HCT116 (cell line): ENCODE results near the gene TAS2R41. TPM values are rescaled to one million over a fixed set of nuclear protein-coding genes. Genes with fewer than 3 reads are reported as not detected.

Experiments used
- ATAC-seq: fragments of 200-7000 bp; cut with Tn5 transposase; 2 replicates; pipeline ENCODE4 v1.9.1; 2020; ENCODE audit warnings: mild to moderate bottlenecking, moderate library complexity
- BruUV-seq: library from RNA; stranded (reverse); fragments of 400-500 nt; replicated peaks from 2 replicates; lab custom pipeline; 2021; lab: Mats Ljungman, UMichigan
- CTCF ChIA-PET: fragments of 300-600 bp; sonication (Branson Sonifier 250); formaldehyde crosslinking; loops from one replicate; lab custom pipeline; 2021; ENCODE audit warnings: antibody characterized with exemption; lab: Charles Lee
- POLR2A ChIA-PET: fragments of 300-600, 350-600 bp; sonication (Branson Sonifier 250); formaldehyde crosslinking; loops from one replicate; lab custom pipeline; 2021; ENCODE audit warnings: antibody characterized with exemption; lab: Charles Lee
- RAD21 ChIA-PET, 2 experiments: fragments of 300-600 bp; sonication (Branson Sonifier 250); formaldehyde crosslinking; loops; one replicate each; lab custom pipeline; 2023; ENCODE audit warnings: low total read pairs in 2 of 2; ENCODE audit not compliant: uncharacterized antibody in 2 of 2, unreplicated experiment in 2 of 2, low non-redundant PET in 1 of 2; lab: Charles Lee
- DNase-seq: peaks from one replicate; pipeline ENCODE4 v3.0.0-alpha.2; 2010; ENCODE audit warnings: low read depth, low spot score
- H2AFZ ChIP-seq: fragments of 200-600 bp; shearing (Covaris generic), sonication (generic); 2 replicates; pipeline ENCODE4 v1.6.1; 2017; ENCODE audit warnings: low read depth, mixed run types, mixed read lengths, antibody characterized with exemption, low read length; ENCODE audit not compliant: poor library complexity, severe bottlenecking
- H3K27ac ChIP-seq: 2 replicates; pipeline ENCODE4 v1.5.1; 2012; ENCODE audit warnings: low read depth, low read length
- H3K27me3 ChIP-seq: fragments of 200-600 bp; sonication (generic); 2 replicates; pipeline ENCODE4 v1.6.1; 2016; ENCODE audit warnings: mixed run types, low read length, mixed read lengths; ENCODE audit not compliant: insufficient read depth
- H3K36me3 ChIP-seq, 2 experiments: fragments of 200-500 bp in 1 of 2; fragments of 200-600 bp in 1 of 2; sonication (Bioruptor generic) in 1 of 2; sonication (generic) in 1 of 2; 2 replicates each; pipeline versions ENCODE4 v1.5.1 to v1.6.1; 2014 to 2016; ENCODE audit warnings: low read length in 2 of 2, inconsistent platforms in 1 of 2, mixed read lengths in 1 of 2, mixed run types in 1 of 2; ENCODE audit not compliant: insufficient read depth in 2 of 2, control insufficient read depth in 1 of 2
- H3K4me1 ChIP-seq, 2 experiments: fragments of 200-600 bp in 1 of 2; sonication (generic) in 1 of 2; 2 replicates each; pipeline versions ENCODE4 v1.5.1 to v1.6.1; 2012 to 2017; ENCODE audit warnings: low read length in 2 of 2, inconsistent platforms in 1 of 2, mild to moderate bottlenecking in 1 of 2, mixed read lengths in 1 of 2, mixed run types in 1 of 2, moderate library complexity in 1 of 2; ENCODE audit not compliant: insufficient read depth in 2 of 2, control insufficient read depth in 1 of 2
- H3K4me2 ChIP-seq: fragments of 200-600 bp; sonication (generic); 2 replicates; pipeline ENCODE4 v1.6.1; 2017; ENCODE audit warnings: mixed run types, low read length, mixed read lengths
- H3K4me3 ChIP-seq, 2 experiments: fragments of 200-600 bp in 1 of 2; sonication (generic) in 1 of 2; replicated peaks in 1 of 2; 2 replicates each; pipeline ENCODE4 v1.5.1; 2011 to 2016; ENCODE audit warnings: low read length in 2 of 2, control low read depth in 1 of 2, low read depth in 1 of 2, mild to moderate bottlenecking in 1 of 2, mixed read lengths in 1 of 2, mixed run types in 1 of 2
- H3K79me2 ChIP-seq: fragments of 200-600 bp; sonication (generic); 2 replicates; pipeline ENCODE4 v1.6.1; 2017; ENCODE audit warnings: mild to moderate bottlenecking, mixed run types, low read length, moderate library complexity, mixed read lengths; ENCODE audit not compliant: insufficient read depth
- H3K9ac ChIP-seq: fragments of 200-600 bp; sonication (generic); 2 replicates; pipeline ENCODE4 v1.6.1; 2016; ENCODE audit warnings: low read length, mixed read lengths
- H3K9me2 ChIP-seq: fragments of 200-600 bp; sonication (generic), shearing (Covaris generic); 2 replicates; pipeline ENCODE4 v1.6.1; 2017; ENCODE audit warnings: mixed run types, mild to moderate bottlenecking, moderate library complexity; ENCODE audit not compliant: insufficient read depth
- H3K9me3 ChIP-seq, 2 experiments: fragments of 200-500 bp in 1 of 2; fragments of 200-600 bp in 1 of 2; sonication (Bioruptor generic) in 1 of 2; sonication (generic) in 1 of 2; 2 replicates each; pipeline ENCODE4 v1.6.1; 2014 to 2017; ENCODE audit warnings: low read length in 2 of 2, mixed read lengths in 2 of 2, inconsistent platforms in 1 of 2, low read depth in 1 of 2, mild to moderate bottlenecking in 1 of 2, mixed run types in 1 of 2, moderate library complexity in 1 of 2; ENCODE audit not compliant: control insufficient read depth in 1 of 2, insufficient read depth in 1 of 2
- H4K20me1 ChIP-seq: fragments of 200-600 bp; sonication (generic), shearing (Covaris generic); 2 replicates; pipeline ENCODE4 v1.6.1; 2017; ENCODE audit warnings: mixed run types, mild to moderate bottlenecking, moderate library complexity; ENCODE audit not compliant: insufficient read depth
- CBX3 ChIP-seq: IDR thresholded peaks from 2 replicates; pipeline ENCODE4 v1.6.1; 2012; ENCODE audit warnings: low read depth
- CEBPB ChIP-seq: IDR thresholded peaks from 2 replicates; pipeline ENCODE4 v1.6.1; 2012; ENCODE audit warnings: low read depth
- EZH2phosphoT487 ChIP-seq: fragments of 200-600 bp; IDR thresholded peaks from 2 replicates; pipeline ENCODE4 v1.6.1; 2018; ENCODE audit warnings: antibody characterized with exemption, borderline replicate concordance
- FOSL1 ChIP-seq: IDR thresholded peaks from 2 replicates; pipeline ENCODE4 v1.6.1; 2012; ENCODE audit warnings: low read depth
- JUND ChIP-seq: IDR thresholded peaks from 2 replicates; pipeline ENCODE4 v1.6.1; 2012
- POLR2A ChIP-seq: IDR thresholded peaks from 2 replicates; pipeline ENCODE4 v1.7.0; 2011; ENCODE audit warnings: borderline replicate concordance; ENCODE audit not compliant: insufficient read depth, insufficient read length; ENCODE audit errors: extremely low read depth
- POLR2AphosphoS5 ChIP-seq: IDR thresholded peaks from 2 replicates; pipeline ENCODE4 v1.6.1; 2011; ENCODE audit warnings: mild to moderate bottlenecking, low read depth, low read length, moderate library complexity
- RAD21 ChIP-seq: IDR thresholded peaks from 2 replicates; pipeline ENCODE4 v1.6.1; 2012; ENCODE audit warnings: low read depth, mild to moderate bottlenecking
- SIN3A ChIP-seq: IDR thresholded peaks from 2 replicates; pipeline ENCODE4 v1.6.1; 2012; ENCODE audit warnings: low read depth
- SRF ChIP-seq: IDR thresholded peaks from 2 replicates; pipeline ENCODE4 v1.6.1; 2012; ENCODE audit warnings: low read depth
- TCF7L2 ChIP-seq: IDR thresholded peaks from 2 replicates; pipeline ENCODE4 v1.7.0; 2011; ENCODE audit warnings: borderline replicate concordance, inconsistent platforms; ENCODE audit not compliant: insufficient read depth, insufficient read length; ENCODE audit errors: extremely low read depth
- ZFX ChIP-seq: fragments of 450-650 bp; IDR thresholded peaks from 2 replicates; pipeline ENCODE4 v1.6.1; 2017
- intact Hi-C: fragments of 100-400 bp; cut with micrococcal nuclease; formaldehyde crosslinking; loops from 2 replicates; pipeline ENCODE4 v1.10.0; 2022
- total RNA-seq: library from RNA; stranded (reverse); gene quantifications from one replicate; pipeline ENCODE4 v1.2.1, GENCODE V29; 2021; ENCODE audit not compliant: unreplicated experiment
- TF ChIP-seq, protein P1 (sequence below): IDR thresholded peaks from 2 replicates; pipeline ENCODE4 v1.6.1; 2012
- TF ChIP-seq, protein P2 (sequence below), 3 experiments: fragments of 200-600 bp in 1 of 3; sonication (generic) in 1 of 3; IDR thresholded peaks in 2 of 3; conservative IDR thresholded peaks in 1 of 3; 2 replicates each; pipeline ENCODE4 v1.5.1; 2012 to 2017; ENCODE audit warnings: low read depth in 2 of 3, low read length in 2 of 3, antibody characterized with exemption in 1 of 3, borderline replicate concordance in 1 of 3, control low read depth in 1 of 3, mild to moderate bottlenecking in 1 of 3, mixed read lengths in 1 of 3, mixed run types in 1 of 3, moderate library complexity in 1 of 3; ENCODE audit not compliant: insufficient read depth in 1 of 3
- TF ChIP-seq, protein P3 (sequence below): IDR thresholded peaks from 2 replicates; pipeline ENCODE4 v1.6.1; 2012; ENCODE audit warnings: low read depth

Gene TAS2R41
- total RNA-seq, 1 experiment from 2014 or later = not detected

DNA sequence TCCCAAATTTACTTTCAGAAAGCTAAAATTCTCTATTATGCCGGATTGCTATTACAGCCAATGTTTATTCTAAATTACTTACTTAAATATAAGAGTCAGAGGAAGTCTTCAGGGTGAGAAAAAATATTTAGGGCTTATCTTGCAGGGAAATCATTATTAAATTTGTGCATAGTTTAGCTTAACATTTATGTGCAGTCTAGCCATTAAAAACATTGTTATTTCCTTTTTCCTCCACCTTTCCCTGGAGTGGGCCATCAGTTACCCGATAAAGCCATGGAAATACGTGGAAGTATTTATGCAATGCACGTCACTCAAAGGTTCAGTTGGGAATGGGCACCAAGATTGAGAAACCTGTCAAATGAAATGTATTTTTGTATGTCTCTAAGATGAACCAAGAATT is 43.9 kb upstream of the TAS2R41 start:
- no peak for ATAC-seq
- no peak overlapping the region for H3K4me2 ChIP-seq
- no peaks in the 10 kb centered on the region for H3K9me2 ChIP-seq
- intact Hi-C loops = no loop called here
- no peaks in the 10 kb centered on the region for H3K79me2 ChIP-seq
- TF ChIP-seq CEBPB = no peak
- TF ChIP-seq, all 23 proteins: peak for 0
- ChIA-PET POLR2A (no interaction called here), CTCF (no interaction called here), RAD21 (no interaction called here)
- BruUV-seq = no TSS peak
- Histone ChIP-seq H3K4me1 (peaks cover 0 to 12% of the 10 kb centered on the region in 2 experiments; a peak in 2 of 4 replicates), H3K9ac (no peak overlapping the region), H3K27ac (no peak overlapping the region), H4K20me1 (no peaks in the 10 kb centered on the region), H2AFZ (no peak overlapping the region), H3K36me3 (no peaks in the 10 kb centered on the region), H3K27me3 (no peaks in the 10 kb centered on the region), H3K4me3 (no peak overlapping the region), H3K9me3 (no peaks in the 10 kb centered on the region)
- DNase-seq = no peak

DNA sequence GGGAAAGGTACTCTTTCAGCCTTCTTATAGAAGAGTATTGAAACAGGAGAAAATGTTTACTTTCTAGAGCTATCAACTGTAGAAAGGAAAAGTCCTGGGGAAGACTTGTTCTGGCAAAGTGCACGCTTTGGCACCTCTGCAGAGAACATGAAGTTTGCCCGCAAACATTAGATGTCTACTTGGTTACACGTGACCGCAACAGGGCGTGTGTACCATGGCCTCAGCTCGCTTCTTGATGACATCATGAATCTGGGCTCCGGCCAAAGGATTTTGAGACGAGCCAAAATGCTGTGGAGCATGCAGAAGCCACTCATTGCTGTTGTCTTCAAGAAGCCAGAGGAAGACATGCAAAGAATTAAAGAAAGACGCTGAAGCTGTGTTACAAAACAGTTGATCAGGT is 43.0 kb upstream of the TAS2R41 start:
- Histone ChIP-seq H3K4me3 (no peak overlapping the region), H3K4me2 (no peak overlapping the region)
- CTCF ChIA-PET = no interaction called here

More for the DNA sequence above, 43.0 kb upstream of the TAS2R41 start:
- no peak overlapping the region for H3K27ac ChIP-seq
- H3K9me2 ChIP-seq = no peaks in the 10 kb centered on the region
- peaks cover 0 to 10% of the 10 kb centered on the region in 2 experiments; a peak in 2 of 4 replicates for H3K4me1 ChIP-seq
- DNase-seq (no peak), ATAC-seq (no peak)
- no peaks in the 10 kb centered on the region for H4K20me1 ChIP-seq
- H3K27me3 ChIP-seq = no peaks in the 10 kb centered on the region
- no peak overlapping the region for H2AFZ ChIP-seq
- H3K36me3 ChIP-seq = no peaks in the 10 kb centered on the region
- BruUV-seq = no TSS peak
- H3K9ac ChIP-seq = no peak overlapping the region
- ChIA-PET POLR2A (no interaction called here), RAD21 (no interaction called here)
- TF ChIP-seq CEBPB = no peak
- TF ChIP-seq RAD21 = no peak
- no peak for TF ChIP-seq ZFX
- no peak for TF ChIP-seq POLR2AphosphoS5
- TF ChIP-seq, protein P1, sequence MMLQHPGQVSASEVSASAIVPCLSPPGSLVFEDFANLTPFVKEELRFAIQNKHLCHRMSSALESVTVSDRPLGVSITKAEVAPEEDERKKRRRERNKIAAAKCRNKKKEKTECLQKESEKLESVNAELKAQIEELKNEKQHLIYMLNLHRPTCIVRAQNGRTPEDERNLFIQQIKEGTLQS = no peak
- no peak for TF ChIP-seq EZH2phosphoT487
- TF ChIP-seq, protein P2, sequence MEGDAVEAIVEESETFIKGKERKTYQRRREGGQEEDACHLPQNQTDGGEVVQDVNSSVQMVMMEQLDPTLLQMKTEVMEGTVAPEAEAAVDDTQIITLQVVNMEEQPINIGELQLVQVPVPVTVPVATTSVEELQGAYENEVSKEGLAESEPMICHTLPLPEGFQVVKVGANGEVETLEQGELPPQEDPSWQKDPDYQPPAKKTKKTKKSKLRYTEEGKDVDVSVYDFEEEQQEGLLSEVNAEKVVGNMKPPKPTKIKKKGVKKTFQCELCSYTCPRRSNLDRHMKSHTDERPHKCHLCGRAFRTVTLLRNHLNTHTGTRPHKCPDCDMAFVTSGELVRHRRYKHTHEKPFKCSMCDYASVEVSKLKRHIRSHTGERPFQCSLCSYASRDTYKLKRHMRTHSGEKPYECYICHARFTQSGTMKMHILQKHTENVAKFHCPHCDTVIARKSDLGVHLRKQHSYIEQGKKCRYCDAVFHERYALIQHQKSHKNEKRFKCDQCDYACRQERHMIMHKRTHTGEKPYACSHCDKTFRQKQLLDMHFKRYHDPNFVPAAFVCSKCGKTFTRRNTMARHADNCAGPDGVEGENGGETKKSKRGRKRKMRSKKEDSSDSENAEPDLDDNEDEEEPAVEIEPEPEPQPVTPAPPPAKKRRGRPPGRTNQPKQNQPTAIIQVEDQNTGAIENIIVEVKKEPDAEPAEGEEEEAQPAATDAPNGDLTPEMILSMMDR (IDR thresholded peaks at IDR 0.05 in 2 of 3, conservative IDR thresholded peaks at IDR 0.05 in 1 of 3; ENCODE audit: borderline replicate concordance in 1 of 3, insufficient read depth in 1 of 3, low read depth in 2 of 3, low read length in 2 of 3) = no peak
- no peak for TF ChIP-seq SRF
- TF ChIP-seq, protein P3, sequence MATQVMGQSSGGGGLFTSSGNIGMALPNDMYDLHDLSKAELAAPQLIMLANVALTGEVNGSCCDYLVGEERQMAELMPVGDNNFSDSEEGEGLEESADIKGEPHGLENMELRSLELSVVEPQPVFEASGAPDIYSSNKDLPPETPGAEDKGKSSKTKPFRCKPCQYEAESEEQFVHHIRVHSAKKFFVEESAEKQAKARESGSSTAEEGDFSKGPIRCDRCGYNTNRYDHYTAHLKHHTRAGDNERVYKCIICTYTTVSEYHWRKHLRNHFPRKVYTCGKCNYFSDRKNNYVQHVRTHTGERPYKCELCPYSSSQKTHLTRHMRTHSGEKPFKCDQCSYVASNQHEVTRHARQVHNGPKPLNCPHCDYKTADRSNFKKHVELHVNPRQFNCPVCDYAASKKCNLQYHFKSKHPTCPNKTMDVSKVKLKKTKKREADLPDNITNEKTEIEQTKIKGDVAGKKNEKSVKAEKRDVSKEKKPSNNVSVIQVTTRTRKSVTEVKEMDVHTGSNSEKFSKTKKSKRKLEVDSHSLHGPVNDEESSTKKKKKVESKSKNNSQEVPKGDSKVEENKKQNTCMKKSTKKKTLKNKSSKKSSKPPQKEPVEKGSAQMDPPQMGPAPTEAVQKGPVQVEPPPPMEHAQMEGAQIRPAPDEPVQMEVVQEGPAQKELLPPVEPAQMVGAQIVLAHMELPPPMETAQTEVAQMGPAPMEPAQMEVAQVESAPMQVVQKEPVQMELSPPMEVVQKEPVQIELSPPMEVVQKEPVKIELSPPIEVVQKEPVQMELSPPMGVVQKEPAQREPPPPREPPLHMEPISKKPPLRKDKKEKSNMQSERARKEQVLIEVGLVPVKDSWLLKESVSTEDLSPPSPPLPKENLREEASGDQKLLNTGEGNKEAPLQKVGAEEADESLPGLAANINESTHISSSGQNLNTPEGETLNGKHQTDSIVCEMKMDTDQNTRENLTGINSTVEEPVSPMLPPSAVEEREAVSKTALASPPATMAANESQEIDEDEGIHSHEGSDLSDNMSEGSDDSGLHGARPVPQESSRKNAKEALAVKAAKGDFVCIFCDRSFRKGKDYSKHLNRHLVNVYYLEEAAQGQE = no peak
- TF ChIP-seq JUND = no peak
- TF ChIP-seq FOSL1 = no peak
- TF ChIP-seq TCF7L2 = no peak
- no peak for TF ChIP-seq CBX3
- no peak for TF ChIP-seq SIN3A
- no peak for TF ChIP-seq POLR2A
- intact Hi-C loops = no loop called here
- no peaks in the 10 kb centered on the region for H3K9me3 ChIP-seq
- H3K79me2 ChIP-seq = no peaks in the 10 kb centered on the region
